ENCODE results near the gene NCOA7. TPM values are rescaled to one million over a fixed set of nuclear protein-coding genes. Genes with fewer than 3 reads are reported as not detected.

NCOA7 gene
- total RNA-seq, 1 experiment from 2014 or later = 14.4 TPM

GRCh38 chr6:125868678-125869395 is 78.1 kb downstream of the NCOA7 start (continued):
- TF ChIP-seq ZNF532 (CRISPR knock-in tag; IDR thresholded peaks at IDR 0.05; ENCODE audit: borderline replicate concordance) (no peak), NFYB (CRISPR knock-in tag; conservative IDR thresholded peaks at IDR 0.05; ENCODE audit: low read depth) (no peak), ZNF425 (CRISPR knock-in tag; conservative IDR thresholded peaks at IDR 0.05) (no peak), AFF4 (CRISPR knock-in tag; IDR thresholded peaks at IDR 0.05; ENCODE audit: borderline replicate concordance) (no peak), SMAD4 (CRISPR knock-in tag; IDR thresholded peaks at IDR 0.05) (no peak), SMAD3 (CRISPR knock-in tag; IDR thresholded peaks at IDR 0.05; ENCODE audit: borderline replicate concordance) (no peak), ZNF423 (CRISPR knock-in tag; IDR thresholded peaks at IDR 0.05) (no peak), ZNF121 (CRISPR knock-in tag; IDR thresholded peaks at IDR 0.05) (no peak)

- ChIA-PET POLR2A (no interaction called here), CTCF (interaction anchor here (1.1 to 4.0 kb wide), 2 partner anchors 20 to 37 kb away, joined by 3 to 13 read pairs; no protein-coding TSS in a partner anchor)
- Mint-ChIP-seq H3K36me3 (no peaks in the 10 kb centered on the region), H3K27me3 (ENCODE audit: low read depth) (no peaks in the 10 kb centered on the region), H3K4me1 (peaks cover 20% of the 10 kb centered on the region), H3K4me3 (no peak overlapping the region), H3K9me3 (no peaks in the 10 kb centered on the region), H3K27ac (no peak overlapping the region)
- no peak for ATAC-seq
- no peak for DNase-seq (ENCODE audit: low spot score)
- TF ChIP-seq ZSCAN18 (CRISPR knock-in tag; IDR thresholded peaks at IDR 0.05) (no peak), ZMAT4 (CRISPR knock-in tag; IDR thresholded peaks at IDR 0.05) (no peak), NFATC4 (CRISPR knock-in tag; IDR thresholded peaks at IDR 0.05) (no peak), CREB1 (CRISPR knock-in tag; IDR thresholded peaks at IDR 0.05) (no peak), TP53 (CRISPR knock-in tag; IDR thresholded peaks at IDR 0.05) (no peak), TEAD1 (CRISPR knock-in tag; IDR thresholded peaks at IDR 0.05) (no peak), JAZF1 (CRISPR knock-in tag; IDR thresholded peaks at IDR 0.05) (no peak), ZNF532 (CRISPR knock-in tag; IDR thresholded peaks at IDR 0.05; ENCODE audit: borderline replicate concordance) (no peak), ZNF425 (CRISPR knock-in tag; conservative IDR thresholded peaks at IDR 0.05) (no peak), SMAD3 (CRISPR knock-in tag; IDR thresholded peaks at IDR 0.05; ENCODE audit: borderline replicate concordance) (no peak)
These were observed 78.7 kb downstream of the NCOA7 start for GRCh38 chr6:125869427-125869826.
